ENCODE results near the gene PRKAR1B. TPM values are rescaled to one million over a fixed set of nuclear protein-coding genes. Genes with fewer than 3 reads are reported as not detected.
A peak's percentile ranks its signal among the peaks of the same experiment; 100 is the strongest.

PRKAR1B gene
- total RNA-seq, 1 donor from 2014 or later: 21.7 TPM

GRCh38 chr7:607938-608337, 119.1 kb downstream of the PRKAR1B start:
- Mint-ChIP-seq H3K36me3 (ENCODE audit: low read depth, unreplicated experiment) (peaks cover 11% of the 10 kb centered on the region), H3K27ac (ENCODE audit: unreplicated experiment) (peak overlapping the region; percentile 78), H3K4me3 (ENCODE audit: unreplicated experiment) (no peak overlapping the region), H3K9me3 (ENCODE audit: unreplicated experiment) (peaks cover 4% of the 10 kb centered on the region), H3K4me1 (ENCODE audit: unreplicated experiment) (peaks cover 37% of the 10 kb centered on the region), H3K27me3 (ENCODE audit: unreplicated experiment) (peaks cover 3% of the 10 kb centered on the region)
- TF ChIP-seq, protein P1, sequence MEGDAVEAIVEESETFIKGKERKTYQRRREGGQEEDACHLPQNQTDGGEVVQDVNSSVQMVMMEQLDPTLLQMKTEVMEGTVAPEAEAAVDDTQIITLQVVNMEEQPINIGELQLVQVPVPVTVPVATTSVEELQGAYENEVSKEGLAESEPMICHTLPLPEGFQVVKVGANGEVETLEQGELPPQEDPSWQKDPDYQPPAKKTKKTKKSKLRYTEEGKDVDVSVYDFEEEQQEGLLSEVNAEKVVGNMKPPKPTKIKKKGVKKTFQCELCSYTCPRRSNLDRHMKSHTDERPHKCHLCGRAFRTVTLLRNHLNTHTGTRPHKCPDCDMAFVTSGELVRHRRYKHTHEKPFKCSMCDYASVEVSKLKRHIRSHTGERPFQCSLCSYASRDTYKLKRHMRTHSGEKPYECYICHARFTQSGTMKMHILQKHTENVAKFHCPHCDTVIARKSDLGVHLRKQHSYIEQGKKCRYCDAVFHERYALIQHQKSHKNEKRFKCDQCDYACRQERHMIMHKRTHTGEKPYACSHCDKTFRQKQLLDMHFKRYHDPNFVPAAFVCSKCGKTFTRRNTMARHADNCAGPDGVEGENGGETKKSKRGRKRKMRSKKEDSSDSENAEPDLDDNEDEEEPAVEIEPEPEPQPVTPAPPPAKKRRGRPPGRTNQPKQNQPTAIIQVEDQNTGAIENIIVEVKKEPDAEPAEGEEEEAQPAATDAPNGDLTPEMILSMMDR (IDR thresholded peaks at IDR 0.05; ENCODE audit: unreplicated experiment): no peak
- DNase-seq (ENCODE audit: low spot score): no peak

DNA sequence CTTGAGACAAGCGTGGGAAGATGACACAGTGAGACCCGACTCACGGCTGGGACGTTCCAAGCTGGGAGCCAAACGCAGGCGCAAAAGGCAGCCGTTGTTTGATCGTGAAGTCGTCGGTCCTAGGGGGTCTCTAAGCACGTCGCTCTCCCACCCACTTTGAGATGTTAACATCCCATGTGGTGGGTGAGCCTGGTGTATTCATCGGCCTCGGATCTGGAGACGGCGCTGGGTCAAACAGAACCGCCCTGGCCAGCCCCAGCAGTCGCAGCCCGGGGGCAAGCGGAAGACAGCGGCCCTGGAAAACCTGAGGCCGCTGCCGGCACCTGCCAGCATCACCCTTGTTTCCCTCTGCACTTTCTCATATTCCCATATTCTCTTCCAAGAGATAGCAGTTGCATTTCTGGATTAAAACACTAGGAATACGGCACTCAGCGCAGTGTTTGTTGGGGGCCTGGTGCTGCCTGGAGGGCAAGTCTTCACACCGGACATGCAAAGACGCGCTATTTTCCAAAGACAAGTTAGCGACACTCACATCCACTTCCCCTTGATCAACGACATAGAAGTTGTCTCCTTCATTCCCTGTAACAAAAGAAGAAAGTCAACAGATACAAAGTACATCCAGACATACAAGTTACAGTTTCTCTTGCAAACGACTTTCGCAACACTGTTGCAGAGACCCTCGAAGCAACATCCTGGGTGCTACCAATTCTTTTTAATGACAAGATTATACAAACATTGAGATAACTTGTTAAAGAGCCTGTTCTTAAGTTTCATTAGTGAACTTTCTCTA, 121.2 kb downstream of the PRKAR1B start:
- Mint-ChIP-seq H3K9me3 (ENCODE audit: unreplicated experiment) (no peaks in the 10 kb centered on the region), H3K27me3 (ENCODE audit: unreplicated experiment) (peaks cover 1% of the 10 kb centered on the region), H3K4me3 (ENCODE audit: unreplicated experiment) (no peak overlapping the region), H3K27ac (ENCODE audit: unreplicated experiment) (no peak overlapping the region), H3K4me1 (ENCODE audit: unreplicated experiment) (peaks cover 33% of the 10 kb centered on the region), H3K36me3 (ENCODE audit: low read depth, unreplicated experiment) (peaks cover 5% of the 10 kb centered on the region)
- DNase-seq (ENCODE audit: low spot score): no peak
- TF ChIP-seq, protein P1 (IDR thresholded peaks at IDR 0.05; ENCODE audit: unreplicated experiment): no peak

DNA sequence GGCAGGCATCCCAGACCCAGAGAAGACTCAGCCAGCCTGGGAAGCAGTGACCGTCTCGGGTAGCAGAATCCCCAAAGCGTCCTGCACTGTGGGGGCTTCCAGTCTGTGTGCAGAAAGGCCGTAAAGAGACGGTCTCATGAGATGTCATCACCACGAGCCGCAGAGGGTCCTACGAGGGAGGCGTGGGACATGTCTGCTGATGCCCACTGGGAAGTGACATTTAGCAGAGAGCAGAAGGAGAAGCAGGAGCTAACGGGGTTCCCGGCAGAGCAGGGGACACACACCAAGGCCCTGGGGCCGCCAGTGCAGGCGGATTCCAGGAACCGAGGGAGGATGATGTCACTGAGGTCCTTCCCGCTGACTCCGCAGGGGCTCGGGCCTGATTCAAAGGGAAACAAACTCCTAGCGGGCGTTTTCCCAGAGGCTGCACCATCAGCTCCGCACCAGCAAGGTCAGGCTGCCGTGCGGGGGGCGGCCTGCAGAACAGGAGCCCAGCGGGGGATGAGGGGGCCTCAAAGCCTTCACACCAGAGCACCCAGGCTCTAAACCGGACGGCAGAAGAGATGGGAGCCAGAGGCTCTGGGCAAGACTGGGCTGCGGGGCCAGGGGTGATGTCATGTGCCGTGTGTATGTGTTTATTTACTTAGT, 122.1 kb downstream of the PRKAR1B start:
- Mint-ChIP-seq H3K4me1 (ENCODE audit: unreplicated experiment) (peaks cover 25% of the 10 kb centered on the region), H3K4me3 (ENCODE audit: unreplicated experiment) (no peak overlapping the region), H3K27ac (ENCODE audit: unreplicated experiment) (no peak overlapping the region), H3K36me3 (ENCODE audit: low read depth, unreplicated experiment) (peaks cover 5% of the 10 kb centered on the region), H3K9me3 (ENCODE audit: unreplicated experiment) (no peaks in the 10 kb centered on the region), H3K27me3 (ENCODE audit: unreplicated experiment) (no peaks in the 10 kb centered on the region)
- no peak for DNase-seq (ENCODE audit: low spot score)
- TF ChIP-seq, protein P1 (IDR thresholded peaks at IDR 0.05; ENCODE audit: unreplicated experiment): no peak

DNA sequence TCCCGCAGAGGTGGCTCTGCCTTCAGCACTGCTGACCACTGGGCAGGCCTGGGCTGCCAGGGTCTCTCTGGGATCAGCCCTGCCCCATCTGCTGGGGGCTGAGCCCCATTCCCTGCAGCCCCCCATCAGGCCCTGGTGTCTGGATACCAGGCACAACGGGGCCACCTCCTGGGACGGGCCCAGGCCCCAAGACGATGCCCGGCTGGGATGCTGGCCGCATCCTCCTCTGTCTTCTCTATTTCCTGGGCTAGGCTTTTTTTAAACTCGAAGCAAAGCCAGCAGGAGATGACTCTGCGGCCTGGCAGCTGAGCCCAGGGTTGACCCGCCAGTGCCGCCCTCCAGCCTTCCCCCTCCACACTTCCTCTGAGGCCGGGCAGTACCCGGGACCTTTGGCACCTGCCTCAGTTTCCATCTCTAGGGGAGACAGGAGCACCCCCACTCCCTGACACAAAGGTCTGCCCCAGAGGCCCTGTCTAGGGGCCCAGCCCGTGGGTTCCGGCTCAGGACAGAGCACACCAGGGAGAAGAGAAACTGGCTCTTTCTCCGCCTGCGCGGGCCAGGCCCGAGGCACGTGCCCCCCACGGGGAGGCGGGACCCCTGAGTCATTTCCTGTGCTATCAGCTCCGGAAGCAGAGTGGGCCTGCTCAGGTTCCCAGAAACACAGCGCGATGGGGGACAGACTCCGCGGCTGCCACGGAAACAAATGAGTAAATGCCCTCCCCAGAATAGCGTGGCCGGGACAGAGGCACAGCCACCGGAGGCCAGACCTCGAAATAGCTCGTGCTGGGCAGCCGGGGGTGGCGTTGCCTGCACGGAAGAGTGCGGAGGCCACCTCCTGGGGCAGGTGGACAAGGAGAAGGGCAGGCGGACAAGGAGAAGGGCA, 122.8 kb downstream of the PRKAR1B start:
- no peaks in the 10 kb centered on the region for H3K9me3 Mint-ChIP-seq (ENCODE audit: unreplicated experiment)
- no peak for DNase-seq (ENCODE audit: low spot score)
- H3K36me3 Mint-ChIP-seq (ENCODE audit: low read depth, unreplicated experiment): peaks cover 5% of the 10 kb centered on the region
- no peak overlapping the region for H3K4me3 Mint-ChIP-seq (ENCODE audit: unreplicated experiment)
- peaks cover under 1% of the 10 kb centered on the region for H3K27me3 Mint-ChIP-seq (ENCODE audit: unreplicated experiment)
- peaks cover 20% of the 10 kb centered on the region for H3K4me1 Mint-ChIP-seq (ENCODE audit: unreplicated experiment)
- no peak overlapping the region for H3K27ac Mint-ChIP-seq (ENCODE audit: unreplicated experiment)
- TF ChIP-seq, protein P1 (IDR thresholded peaks at IDR 0.05; ENCODE audit: unreplicated experiment): no peak

Data from endothelial cell (in vitro differentiated cells).